Mucosa of stomach (tissue), 1 donor: ENCODE measurements around the gene IBA57.

Experiments
- H3K27me3 ChIP-seq: one replicate; pipeline ENCODE4 v1.7.0; 2013; ENCODE audit warnings: mild to moderate bottlenecking, low read length; ENCODE audit not compliant: control insufficient read depth, insufficient read depth
- H3K36me3 ChIP-seq: one replicate; pipeline ENCODE4 v1.7.0; 2013; ENCODE audit warnings: low read length; ENCODE audit not compliant: control insufficient read depth, insufficient read depth
- H3K4me1 ChIP-seq: one replicate; pipeline ENCODE4 v1.7.0; 2013; ENCODE audit warnings: mild to moderate bottlenecking, low read length; ENCODE audit not compliant: control insufficient read depth, insufficient read depth
- H3K4me3 ChIP-seq: one replicate; pipeline ENCODE4 v1.7.0; 2013; ENCODE audit warnings: low read length
- H3K9ac ChIP-seq: one replicate; pipeline ENCODE4 v1.7.0; 2013; ENCODE audit warnings: mild to moderate bottlenecking, low read length, moderate library complexity
- H3K9me3 ChIP-seq: one replicate; pipeline ENCODE4 v1.7.0; 2013; ENCODE audit warnings: mild to moderate bottlenecking, low read length, moderate library complexity; ENCODE audit not compliant: control insufficient read depth
- donor health status: Pancreatic carcinoma.

IBA57 gene

DNA sequence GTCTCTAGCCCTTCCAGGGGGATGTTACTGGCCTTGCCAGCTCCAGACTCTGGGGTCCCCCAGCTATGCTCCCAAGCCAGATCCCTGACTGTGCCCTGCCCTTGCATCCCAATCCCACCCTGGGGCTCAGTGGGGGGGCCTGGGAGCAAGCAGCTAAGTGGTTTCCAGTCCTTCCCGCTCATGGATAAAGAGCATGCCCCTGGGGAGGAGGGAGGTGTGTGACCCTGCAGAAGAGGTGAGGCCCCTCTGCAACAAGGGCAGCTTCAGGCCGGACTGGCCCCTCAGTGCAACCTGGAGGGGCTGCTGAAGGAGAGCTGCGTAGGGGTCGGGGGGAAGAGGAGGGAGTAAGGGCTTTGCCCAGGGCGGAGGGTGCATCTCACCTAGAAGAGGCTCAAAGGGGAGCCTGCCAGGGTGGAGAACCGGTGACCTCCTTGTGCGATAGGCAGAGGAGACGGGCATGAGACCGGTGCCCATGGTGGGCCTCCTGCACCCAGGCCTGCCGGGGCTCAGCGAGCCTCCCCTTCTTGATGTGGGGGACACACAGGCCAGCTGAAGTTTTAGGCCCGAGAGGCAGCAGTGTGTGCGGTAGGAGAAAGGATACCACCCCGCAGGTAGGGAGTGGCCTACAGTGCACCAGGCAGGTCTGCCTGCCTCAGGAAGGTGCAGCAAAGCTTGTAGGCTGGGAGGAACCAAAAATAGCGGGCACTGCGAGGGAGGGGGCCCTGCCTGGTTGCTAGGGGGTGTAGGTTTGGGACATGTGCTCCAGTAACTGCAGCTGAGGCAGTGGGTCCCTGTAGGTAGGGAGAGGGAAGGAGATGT, 45.3 kb downstream of the IBA57 start:
- no peaks in the 10 kb centered on the region for H3K36me3 ChIP-seq
- no peaks in the 10 kb centered on the region for H3K9me3 ChIP-seq
- H3K4me1 ChIP-seq, result no peaks in the 10 kb centered on the region
- H3K27me3 ChIP-seq, result peaks cover 27% of the 10 kb centered on the region
- H3K4me3 ChIP-seq, result no peak overlapping the region
- no peak overlapping the region for H3K9ac ChIP-seq

DNA sequence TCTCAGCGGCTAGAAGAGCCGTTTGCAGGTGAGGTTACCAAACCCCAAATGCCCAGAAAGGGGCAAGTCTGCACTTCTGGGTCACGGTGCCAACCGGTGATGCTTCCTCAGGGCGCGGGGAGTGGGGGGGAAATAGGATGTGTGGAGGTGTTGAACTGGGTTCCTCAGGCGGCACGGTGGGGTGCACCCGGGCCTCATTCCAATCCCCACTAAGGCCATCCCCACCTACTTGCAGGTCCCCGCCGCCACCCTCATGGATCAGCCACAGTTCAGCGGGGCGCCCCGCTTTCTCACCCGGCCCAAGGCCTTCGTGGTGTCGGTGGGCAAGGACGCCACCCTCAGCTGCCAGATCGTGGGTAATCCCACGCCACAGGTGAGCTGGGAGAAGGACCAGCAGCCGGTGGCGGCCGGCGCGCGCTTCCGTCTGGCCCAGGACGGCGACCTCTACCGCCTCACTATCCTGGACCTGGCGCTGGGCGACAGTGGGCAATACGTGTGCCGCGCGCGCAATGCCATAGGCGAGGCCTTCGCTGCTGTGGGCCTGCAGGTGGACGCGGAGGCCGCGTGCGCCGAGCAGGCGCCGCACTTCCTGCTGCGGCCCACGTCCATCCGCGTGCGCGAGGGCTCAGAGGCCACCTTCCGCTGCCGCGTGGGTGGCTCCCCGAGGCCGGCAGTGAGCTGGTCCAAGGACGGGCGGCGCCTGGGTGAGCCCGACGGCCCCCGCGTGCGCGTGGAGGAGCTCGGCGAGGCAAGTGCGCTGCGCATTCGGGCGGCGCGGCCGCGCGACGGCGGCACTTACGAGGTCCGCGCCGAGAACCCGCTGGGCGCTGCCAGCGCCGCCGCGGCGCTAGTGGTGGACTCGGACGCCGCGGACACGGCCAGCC, 46.2 kb downstream of the IBA57 start:
- Histone ChIP-seq H3K36me3 (no peaks in the 10 kb centered on the region), H3K4me1 (no peaks in the 10 kb centered on the region), H3K27me3 (peaks cover 27% of the 10 kb centered on the region), H3K9me3 (no peaks in the 10 kb centered on the region), H3K4me3 (no peak overlapping the region), H3K9ac (no peak overlapping the region)

DNA sequence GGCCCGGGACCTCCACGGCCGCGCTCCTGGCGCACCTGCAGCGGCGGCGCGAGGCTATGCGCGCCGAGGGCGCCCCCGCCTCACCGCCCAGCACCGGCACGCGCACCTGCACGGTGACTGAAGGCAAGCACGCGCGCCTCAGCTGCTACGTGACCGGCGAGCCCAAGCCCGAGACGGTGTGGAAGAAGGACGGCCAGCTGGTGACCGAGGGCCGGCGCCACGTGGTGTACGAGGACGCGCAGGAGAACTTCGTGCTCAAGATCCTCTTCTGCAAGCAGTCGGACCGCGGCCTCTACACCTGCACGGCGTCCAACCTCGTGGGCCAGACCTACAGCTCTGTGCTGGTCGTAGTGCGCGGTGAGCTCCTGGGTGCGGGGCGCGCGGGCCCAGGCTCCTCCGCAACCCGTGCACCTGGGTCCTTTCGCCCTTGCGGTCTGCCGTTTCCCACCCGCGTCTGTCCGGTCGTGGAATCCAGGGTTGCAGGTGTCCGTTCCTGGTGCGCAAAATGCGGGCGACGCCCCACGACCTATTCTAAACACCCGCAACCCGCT, 46.9 kb downstream of the IBA57 start:
- Histone ChIP-seq H3K9me3 (no peaks in the 10 kb centered on the region), H3K4me3 (no peak overlapping the region), H3K9ac (no peak overlapping the region), H3K4me1 (no peaks in the 10 kb centered on the region), H3K27me3 (peaks cover 21% of the 10 kb centered on the region), H3K36me3 (no peaks in the 10 kb centered on the region)

DNA sequence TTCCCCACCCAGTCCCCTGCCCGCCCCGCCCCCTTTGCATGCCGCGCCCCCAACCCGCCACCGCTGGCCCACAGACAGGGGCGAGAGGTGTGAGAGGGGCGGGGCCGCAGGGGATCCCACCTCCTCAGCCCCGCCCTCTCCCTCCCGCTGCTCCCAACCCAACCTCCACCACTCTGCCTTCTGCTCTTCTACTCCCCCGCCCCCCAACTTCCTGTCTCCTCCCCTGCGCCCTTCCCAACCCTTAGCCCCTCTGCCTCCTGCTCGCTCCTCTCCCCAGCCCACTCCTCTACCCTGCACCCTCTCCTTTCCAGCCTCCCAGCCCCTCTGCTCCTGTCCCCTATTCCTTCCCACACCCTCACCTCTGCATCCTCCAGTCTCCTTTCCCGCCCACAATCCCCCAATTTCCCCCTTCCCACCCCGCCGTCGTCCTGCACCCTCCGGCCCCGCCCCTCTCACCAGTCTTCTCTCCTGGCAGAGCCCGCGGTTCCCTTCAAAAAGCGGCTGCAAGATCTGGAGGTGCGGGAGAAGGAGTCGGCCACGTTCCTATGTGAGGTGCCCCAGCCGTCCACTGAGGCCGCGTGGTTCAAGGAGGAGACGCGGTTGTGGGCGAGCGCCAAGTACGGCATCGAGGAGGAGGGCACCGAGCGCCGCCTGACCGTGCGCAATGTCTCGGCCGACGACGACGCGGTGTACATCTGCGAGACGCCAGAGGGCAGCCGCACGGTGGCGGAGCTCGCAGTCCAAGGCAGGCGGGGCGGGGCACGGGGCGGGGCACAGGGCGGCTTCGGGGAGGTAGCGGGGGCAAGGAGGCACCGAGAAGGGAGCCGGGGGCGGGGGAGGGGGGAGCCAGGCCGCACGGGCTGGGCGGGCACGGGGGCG, 47.6 kb downstream of the IBA57 start:
- H3K4me1 ChIP-seq, result no peaks in the 10 kb centered on the region
- no peak overlapping the region for H3K4me3 ChIP-seq
- H3K9ac ChIP-seq, result no peak overlapping the region
- H3K27me3 ChIP-seq, result peaks cover 14% of the 10 kb centered on the region
- H3K9me3 ChIP-seq, result no peaks in the 10 kb centered on the region
- no peaks in the 10 kb centered on the region for H3K36me3 ChIP-seq

DNA sequence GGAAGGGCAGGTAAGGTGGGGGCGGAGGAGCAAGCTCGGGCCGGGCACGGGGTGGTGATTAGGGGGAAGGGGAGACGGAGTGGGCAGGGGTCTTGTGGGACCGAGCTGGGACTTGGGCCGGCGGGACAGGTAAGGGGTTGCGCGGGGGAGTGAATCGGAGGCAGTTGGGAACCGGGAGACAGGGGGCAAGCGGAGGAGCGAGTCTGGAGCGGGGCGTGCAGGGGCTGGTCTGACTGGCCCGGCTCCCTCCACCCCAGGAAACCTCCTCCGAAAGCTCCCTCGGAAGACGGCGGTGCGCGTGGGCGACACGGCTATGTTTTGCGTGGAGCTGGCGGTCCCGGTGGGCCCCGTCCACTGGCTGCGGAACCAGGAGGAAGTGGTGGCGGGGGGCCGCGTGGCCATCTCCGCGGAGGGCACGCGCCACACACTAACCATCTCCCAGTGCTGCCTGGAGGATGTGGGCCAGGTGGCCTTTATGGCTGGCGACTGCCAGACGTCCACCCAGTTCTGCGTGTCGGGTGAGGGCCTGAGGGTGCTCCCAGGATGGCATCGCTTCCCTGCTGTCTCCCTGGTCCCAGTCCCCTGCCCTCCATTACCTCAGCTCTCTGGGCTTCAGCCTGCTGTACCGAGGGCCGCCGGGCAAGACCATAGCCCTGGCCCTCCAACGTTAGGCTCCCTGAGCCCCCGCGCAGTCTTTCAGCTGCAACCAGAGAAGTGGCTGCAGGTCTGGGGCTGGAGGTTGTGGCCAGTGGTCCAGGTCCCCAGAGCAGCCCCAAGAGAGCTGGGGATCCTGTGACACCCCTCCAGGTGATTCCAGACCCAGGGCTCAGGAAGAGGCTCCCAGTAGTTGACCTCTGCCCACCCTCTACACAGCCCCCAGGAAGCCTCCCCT, 48.6 kb downstream of the IBA57 start:
- peaks cover 8% of the 10 kb centered on the region for H3K27me3 ChIP-seq
- no peak overlapping the region for H3K4me3 ChIP-seq

DNA sequence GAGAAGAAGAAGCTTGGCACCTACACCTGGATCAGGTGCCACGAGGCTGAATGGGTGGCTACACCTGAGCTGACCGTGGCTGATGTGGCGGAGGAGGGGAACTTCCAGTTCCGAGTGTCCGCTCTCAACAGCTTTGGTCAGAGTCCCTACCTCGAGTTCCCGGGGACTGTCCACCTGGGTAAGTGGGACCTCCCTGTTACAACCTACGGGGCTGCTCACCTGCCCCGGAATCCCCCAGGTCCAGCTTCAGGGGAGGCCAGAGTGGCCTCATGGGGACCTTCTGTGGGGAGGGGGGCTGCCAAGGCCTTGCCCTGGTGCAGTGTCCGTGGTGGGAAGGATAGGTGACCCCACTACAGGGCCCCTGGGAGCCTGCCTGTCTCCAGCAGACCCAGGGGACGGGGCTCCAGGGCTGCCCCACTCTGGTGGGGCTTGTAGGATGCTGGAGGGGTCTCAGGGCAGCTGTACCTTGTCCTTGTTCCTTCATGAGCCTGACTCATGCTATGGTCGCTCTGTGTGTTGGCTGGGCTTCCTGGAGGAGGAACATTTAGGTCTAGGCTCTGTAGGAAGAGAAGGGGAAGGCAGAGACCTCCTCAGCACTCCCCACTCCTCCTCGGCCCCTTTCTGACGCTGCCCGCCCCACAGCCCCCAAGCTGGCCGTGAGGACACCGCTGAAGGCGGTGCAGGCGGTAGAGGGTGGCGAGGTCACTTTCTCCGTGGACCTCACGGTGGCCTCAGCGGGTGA, 49.5 kb downstream of the IBA57 start:
- no peaks in the 10 kb centered on the region for H3K36me3 ChIP-seq
- no peaks in the 10 kb centered on the region for H3K4me1 ChIP-seq
- H3K27me3 ChIP-seq, result peaks cover 5% of the 10 kb centered on the region
- H3K4me3 ChIP-seq, result no peak overlapping the region
- H3K9me3 ChIP-seq, result no peaks in the 10 kb centered on the region
- H3K9ac ChIP-seq, result no peak overlapping the region

More for the DNA sequence above, 48.6 kb downstream of the IBA57 start:
- Histone ChIP-seq H3K9me3 (no peaks in the 10 kb centered on the region), H3K9ac (no peak overlapping the region), H3K4me1 (no peaks in the 10 kb centered on the region), H3K36me3 (no peaks in the 10 kb centered on the region)

DNA sequence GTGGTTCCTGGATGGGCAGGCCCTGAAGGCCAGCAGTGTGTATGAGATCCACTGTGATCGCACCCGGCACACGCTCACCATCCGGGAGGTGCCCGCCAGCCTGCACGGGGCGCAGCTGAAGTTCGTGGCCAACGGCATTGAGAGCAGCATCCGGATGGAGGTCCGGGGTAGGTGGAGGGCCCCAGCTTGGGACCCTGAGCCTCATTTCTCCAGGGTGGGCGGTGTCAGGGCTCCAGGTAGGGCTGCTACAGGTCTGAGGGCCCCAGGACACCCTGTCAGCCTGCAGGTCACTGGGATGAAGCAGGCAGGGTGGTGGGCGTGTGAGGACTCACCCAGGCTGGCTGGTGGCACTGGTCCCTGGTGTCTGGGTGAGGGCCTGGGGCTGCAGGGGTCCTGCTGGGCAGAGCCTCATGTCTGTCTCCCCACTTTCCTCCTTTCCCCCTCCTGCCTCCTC, 50.1 kb downstream of the IBA57 start:
- H3K9me3 ChIP-seq, result no peaks in the 10 kb centered on the region
- H3K9ac ChIP-seq, result no peak overlapping the region
- no peaks in the 10 kb centered on the region for H3K36me3 ChIP-seq
- H3K4me3 ChIP-seq, result no peak overlapping the region
- H3K4me1 ChIP-seq, result no peaks in the 10 kb centered on the region
- peaks cover 5% of the 10 kb centered on the region for H3K27me3 ChIP-seq

DNA sequence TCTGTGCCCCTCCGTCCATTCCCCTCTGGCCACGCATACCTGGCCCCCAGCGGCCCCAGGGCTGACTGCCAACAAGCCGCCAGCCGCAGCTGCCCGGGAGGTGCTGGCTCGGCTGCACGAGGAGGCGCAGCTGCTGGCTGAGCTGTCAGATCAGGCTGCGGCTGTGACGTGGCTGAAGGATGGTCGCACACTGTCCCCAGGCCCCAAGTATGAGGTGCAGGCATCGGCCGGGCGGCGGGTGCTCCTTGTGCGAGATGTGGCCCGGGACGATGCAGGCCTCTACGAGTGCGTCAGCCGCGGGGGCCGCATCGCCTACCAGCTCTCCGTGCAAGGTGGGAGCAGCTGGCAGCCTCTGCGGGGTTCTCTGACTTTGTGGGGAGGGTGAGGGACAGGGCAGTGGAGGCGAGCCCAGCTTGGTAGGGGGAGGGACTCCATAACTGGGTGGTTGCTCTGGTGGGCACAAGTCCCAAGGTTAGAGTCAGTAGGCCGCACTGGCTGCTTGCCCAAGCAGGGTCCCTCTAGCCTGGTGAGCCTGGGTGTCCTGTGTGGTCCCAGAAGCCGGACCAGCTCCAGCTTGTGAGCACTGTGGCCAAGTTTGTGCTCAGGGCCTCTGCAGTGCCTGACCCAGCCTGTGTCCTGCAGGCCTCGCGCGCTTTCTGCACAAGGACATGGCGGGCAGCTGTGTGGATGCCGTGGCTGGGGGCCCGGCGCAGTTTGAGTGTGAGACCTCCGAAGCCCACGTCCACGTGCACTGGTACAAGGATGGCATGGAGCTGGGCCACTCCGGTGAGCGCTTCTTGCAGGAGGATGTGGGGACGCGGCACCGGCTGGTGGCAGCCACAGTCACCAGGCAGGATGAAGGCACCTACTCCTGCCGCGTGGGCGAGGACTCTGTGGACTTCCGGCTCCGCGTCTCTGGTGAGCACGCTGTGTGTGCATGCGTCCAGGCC, 51.0 kb downstream of the IBA57 start:
- Histone ChIP-seq H3K9me3 (no peaks in the 10 kb centered on the region), H3K36me3 (no peaks in the 10 kb centered on the region), H3K4me1 (no peaks in the 10 kb centered on the region), H3K27me3 (peaks cover 5% of the 10 kb centered on the region), H3K4me3 (no peak overlapping the region), H3K9ac (no peak overlapping the region)

DNA sequence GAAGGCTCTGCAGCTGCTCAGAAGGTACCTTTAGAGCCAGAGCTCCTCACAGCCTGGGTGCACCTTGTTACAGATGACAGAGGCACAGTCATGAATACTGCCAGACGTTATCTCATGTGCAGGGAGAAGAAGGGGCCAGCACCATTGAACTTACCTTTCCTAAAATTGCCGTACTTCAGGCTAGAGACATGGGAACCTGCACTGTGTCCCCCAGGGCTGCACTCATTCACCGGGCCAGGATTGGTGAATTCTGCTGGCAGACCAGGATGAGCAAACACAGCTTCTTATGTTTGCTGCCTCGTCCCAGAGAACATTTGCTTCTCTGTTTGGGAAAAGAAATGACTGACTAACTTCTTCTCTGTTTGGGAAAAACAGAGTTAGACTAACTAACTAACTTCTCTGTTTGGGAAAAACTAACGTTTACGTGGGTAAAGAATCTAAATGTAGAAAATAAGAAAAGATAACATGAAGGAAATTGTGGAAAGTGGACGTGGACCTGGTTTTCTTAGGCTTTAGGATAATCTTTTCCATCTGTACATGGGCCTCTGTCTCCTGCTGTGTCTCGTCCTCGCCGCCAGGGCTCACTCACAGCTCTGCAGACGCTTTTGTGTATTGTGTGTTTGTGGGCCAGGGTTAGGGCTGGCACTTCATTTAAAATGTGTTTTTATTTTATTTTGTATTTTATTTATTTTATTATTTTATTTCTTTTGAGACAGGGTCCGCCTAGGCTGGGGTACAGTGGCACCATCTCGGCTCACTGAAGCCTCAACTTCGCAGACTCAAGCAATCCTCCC, 52.1 kb downstream of the IBA57 start:
- no peaks in the 10 kb centered on the region for H3K4me1 ChIP-seq
- no peaks in the 10 kb centered on the region for H3K9me3 ChIP-seq
- H3K27me3 ChIP-seq, result no peaks in the 10 kb centered on the region
- H3K9ac ChIP-seq, result no peak overlapping the region
- H3K36me3 ChIP-seq, result no peaks in the 10 kb centered on the region
- no peak overlapping the region for H3K4me3 ChIP-seq
